Iris pigment epithelial cell (primary cell): ENCODE results near the gene PAEP.

Experiments
- DNase-seq: peaks from one replicate; pipeline ENCODE4 v3.0.0-alpha.2; 2011; ENCODE audit warnings: low read depth

The PAEP gene

DNA sequence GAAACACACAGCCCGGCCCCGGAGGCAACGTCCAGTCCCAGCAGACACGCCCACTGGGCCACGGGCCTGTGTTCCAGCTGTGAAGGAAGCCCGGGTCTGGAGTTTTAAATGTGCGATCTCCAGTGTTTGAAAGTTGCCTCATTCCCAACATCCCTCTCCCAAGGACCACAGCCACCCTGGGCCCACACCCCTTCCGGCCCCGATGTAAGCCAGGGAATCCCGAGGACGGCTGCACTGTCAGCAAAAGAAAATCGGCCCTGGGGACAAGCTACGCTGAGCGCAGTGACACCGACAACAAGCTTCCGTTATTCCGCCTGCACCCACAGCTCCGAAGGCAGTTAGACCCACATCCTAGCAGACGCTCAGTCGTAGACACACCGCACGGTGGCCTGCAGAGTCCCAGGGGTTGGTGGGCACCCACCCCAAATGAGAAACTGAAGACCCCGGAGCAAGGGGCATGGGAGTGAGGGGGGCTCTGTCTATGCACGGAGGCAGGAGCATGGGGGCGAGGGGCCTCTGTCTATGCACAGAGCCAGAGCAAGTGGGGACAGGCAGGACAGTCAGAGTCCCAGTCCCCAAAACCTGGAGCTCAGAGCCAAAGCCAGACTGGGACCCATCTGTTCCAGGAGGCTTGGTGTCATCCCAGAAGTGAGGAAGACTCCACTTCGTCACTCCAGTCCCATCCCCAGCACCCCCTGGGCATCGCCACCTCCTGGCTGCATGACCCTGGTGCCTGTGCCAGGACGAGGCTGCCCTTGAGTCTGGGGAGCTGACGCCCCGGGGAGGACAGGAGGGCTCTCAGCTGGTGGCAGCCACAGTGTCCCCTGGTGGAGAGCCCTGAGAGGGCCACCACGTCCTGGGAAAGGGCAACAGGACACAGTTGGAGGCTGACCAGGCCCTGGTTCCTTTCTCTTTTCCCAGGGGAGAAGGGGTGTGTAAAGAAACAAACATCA, 54.4 kb downstream of the PAEP start:
- no peak for DNase-seq
